Hematopoietic multipotent progenitor cell (in vitro differentiated cells): ENCODE results near the gene CDH12. TPM values are rescaled to one million over a fixed set of nuclear protein-coding genes. Genes with fewer than 3 reads are reported as not detected.
"Not testable (repeated sequence)": the region's sequence is repeated elsewhere in the genome, so short reads cannot be mapped to it uniquely, and the experiment has no call there.

Source experiments
- DNase-seq, 3 donors: peaks; one replicate each; pipeline ENCODE4 v3.0.0-alpha.2; 2011 to 2015; ENCODE audit warnings: low read depth in 2 of 3, low spot score in 2 of 3
- total RNA-seq: library from RNA; depleted of rRNA; stranded (reverse); fragments of >200 nt; gene quantifications from one replicate; pipeline ENCODE4 v1.2.3, GENCODE V29; 2012

CDH12 gene
- total RNA-seq, 1 donor, result not detected

GRCh38 chr5:22187632-22188228 lies 665.4 kb downstream of the CDH12 start:
- DNase-seq, result not testable (repeated sequence)

GRCh38 chr5:22169226-22169625 lies 683.9 kb downstream of the CDH12 start:
- not testable (repeated sequence) for DNase-seq

GRCh38 chr5:22168704-22169103 lies 684.4 kb downstream of the CDH12 start:
- DNase-seq, result not testable (repeated sequence)

DNA sequence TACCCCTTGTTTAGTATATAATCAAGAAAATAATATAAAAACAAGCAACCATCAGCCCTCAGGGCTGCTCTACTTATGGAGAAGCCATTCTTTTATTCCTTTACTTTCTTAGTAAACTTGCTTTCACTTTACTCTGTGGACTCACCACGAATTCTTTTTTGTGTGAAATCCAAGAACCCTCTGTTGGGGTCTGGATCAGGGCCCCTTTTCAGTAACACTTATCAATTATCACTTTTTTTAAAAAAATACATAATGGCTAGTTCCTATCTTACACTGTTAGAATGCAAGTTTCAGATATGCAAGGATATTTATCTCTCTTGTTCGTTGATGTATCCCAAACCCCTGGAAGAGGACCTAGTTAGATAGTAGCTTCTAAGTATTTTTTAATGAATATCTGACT lies 687.2 kb downstream of the CDH12 start:
- DNase-seq, result not testable (repeated sequence)

GRCh38 chr5:22164910-22165748 lies 688.0 kb downstream of the CDH12 start:
- DNase-seq, result not testable (repeated sequence)

- not testable (repeated sequence) for DNase-seq
Observed at GRCh38 chr5:22156953-22157352, 696.2 kb downstream of the CDH12 start.

DNA sequence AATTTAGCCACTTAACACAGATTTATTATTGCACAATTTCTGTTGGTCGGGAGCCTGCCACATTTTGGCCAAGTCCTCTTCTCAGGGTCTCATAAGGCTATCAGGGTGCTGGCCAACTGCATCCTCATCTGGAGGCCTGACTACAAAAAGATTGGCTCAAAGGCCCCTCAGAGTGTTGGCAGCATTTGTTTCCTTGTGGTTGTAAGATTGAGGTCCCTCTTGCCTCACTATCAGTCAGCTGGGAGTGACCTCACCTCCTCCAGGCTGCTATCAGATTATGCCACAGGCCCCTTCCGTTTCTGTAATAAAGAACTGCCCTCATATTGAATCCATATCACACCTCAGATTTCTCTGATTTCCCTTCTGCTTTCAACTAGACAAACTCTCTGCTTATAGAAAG lies 698.4 kb downstream of the CDH12 start:
- not testable (repeated sequence) for DNase-seq

DNA sequence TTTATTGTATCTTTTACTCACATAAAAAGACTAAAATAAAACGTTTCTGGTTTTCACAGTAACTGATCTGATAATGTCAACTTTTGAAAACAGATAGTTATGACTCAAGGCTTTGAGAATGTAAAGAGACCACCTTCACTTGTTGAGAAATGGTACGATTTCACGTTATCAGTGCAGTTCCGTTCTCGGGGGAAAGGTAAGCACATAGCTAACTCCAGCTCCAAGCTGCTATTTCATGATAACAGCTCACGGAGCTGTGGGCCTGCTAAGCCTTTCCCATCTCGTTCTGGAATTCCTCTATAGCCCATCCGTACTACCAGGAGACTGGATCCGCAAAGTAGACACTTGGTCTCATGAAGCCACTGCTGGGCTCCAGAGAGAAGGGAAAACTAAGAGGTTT lies 701.3 kb downstream of the CDH12 start:
- not testable (repeated sequence) for DNase-seq

DNA sequence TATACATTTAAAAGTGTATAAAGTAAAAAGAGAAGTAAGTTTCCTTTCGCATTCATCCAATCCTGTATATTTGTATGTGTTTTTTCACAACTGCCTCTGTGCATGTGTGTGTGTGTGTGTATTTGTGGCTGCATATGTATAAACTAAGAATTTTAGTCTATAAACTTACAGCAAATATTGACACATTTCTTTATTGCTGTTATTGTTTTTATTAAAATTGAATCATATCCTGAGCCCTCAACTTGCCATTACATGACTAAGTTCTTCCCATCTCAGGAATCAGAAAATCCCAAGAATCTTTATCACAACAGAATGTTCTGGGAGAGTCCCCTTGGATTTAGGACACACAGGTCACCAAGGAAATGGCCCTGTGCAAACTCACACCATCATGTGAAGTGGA lies 712.7 kb downstream of the CDH12 start:
- DNase-seq, result not testable (repeated sequence)

DNA sequence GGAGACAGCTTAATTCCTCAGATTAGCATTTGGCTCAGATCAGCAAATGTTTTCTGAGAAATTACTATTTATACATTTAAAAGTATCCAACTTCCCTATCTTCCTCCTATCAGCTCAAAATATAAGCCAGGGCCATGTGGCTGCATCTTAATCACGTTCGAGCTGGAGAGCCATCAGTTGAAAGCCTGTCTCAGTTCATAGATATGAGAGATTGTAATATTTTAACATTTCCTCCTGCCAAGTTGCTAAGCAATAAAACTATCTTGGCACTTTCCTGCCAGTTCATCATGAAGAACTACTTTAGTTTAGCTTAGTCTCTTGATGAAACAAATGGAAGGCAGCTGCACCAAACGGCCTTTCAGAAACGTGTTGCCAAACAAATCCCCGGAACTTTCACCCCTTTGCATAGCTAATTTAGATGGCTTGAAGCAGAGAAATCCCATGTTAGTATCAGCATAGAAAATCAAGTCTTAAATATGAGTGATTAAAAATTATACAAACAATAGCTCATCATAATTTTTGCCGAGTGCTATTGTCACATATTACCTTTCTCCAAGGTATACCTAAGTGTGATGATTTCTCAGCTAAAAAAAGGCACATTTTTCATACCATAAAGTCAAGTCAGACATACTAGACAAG lies 713.4 kb downstream of the CDH12 start:
- not testable (repeated sequence) for DNase-seq

GRCh38 chr5:22111320-22111719 lies 741.8 kb downstream of the CDH12 start:
- no peak for DNase-seq

- DNase-seq, result no peak
Observed at GRCh38 chr5:22109315-22109714, 743.8 kb downstream of the CDH12 start.

GRCh38 chr5:22108545-22108944 lies 744.6 kb downstream of the CDH12 start:
- DNase-seq, result no peak

- no peak for DNase-seq
Observed at GRCh38 chr5:22102823-22103359, 750.3 kb downstream of the CDH12 start.

- no peak for DNase-seq
Observed at GRCh38 chr5:22088517-22088916, 764.6 kb downstream of the CDH12 start.

DNA sequence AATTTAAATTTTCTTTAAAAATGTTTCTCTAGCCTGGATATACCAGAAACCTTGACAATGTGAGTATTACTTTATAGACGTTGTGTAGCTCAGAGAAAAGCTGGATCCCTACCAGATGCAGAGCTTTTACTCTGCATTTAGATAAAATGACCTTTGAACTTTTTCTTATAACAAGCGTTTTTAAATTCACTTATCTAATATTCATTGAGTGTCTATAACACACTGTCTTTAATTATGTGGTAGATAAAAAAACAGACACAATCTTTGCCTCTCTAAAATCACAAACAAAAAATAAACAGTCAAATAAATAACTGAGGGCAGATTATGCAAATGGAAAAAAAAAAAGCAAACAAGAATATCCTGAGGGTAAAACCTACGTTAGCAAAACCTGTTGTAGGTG lies 773.6 kb downstream of the CDH12 start:
- no peak for DNase-seq

DNA sequence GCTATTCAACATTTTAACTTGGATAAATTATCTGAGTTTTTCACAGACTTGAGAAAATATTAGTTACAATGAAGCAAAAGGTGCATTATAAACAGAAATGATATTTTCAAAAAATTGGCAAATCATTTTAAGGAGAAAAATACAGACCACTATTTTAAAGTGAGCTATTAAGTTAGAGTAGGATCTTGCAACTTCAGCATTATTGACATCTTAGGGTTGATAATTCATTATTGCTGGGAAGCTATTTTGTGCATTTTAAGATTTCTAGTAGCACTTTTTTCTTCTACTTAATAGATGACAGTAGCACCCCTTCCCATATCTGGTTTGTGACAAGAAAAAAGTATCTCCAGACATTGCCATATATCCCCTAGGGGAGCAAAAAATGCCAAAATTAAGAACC lies 774.1 kb downstream of the CDH12 start:
- no peak for DNase-seq

DNA sequence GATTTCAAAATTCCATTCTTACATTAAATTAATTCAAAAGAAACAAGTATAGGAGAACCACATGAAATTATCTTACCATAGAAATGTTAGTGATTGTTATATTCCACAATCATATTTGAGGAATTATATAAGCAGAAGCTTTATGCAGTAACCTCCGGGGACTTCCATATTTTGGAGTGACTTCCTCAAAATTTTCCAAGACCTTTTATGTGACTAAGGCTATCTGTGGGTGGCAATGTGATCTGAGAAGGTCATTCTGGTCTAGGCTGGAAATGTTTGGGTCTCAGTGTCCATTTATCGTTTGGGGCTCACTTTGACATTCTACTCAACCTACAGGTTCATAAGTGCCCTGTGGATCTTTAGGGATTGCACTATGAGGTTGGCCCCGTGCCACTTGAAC lies 776.6 kb downstream of the CDH12 start:
- DNase-seq, result no peak

- DNase-seq, result no peak
Observed at GRCh38 chr5:22070186-22070728, 782.9 kb downstream of the CDH12 start.

DNA sequence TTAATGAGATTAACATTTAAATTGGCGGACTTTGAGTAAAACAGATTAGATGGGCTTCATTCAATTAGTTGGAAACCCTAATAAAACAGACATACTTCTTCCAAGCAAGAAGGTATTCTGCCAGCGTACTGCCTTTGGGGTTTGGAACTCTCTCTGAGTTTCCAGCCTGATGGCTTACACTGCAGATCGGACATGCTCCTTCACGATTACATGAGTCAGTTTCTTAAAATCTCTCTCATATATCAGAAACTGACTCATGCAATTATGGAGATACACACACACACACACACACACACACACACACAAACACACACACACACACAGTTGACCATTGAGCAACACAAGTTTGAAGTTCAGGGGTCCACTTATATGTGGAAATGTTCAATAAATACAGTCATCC lies 789.4 kb downstream of the CDH12 start:
- DNase-seq, result no peak

- no peak for DNase-seq
Observed at GRCh38 chr5:22058620-22059019, 794.5 kb downstream of the CDH12 start.
